HCT116 (cell line): ENCODE data around the gene MAT2B. TPM values are rescaled to one million over a fixed set of nuclear protein-coding genes. Genes with fewer than 3 reads are reported as not detected.

Source experiments
- ATAC-seq: fragments of 200-7000 bp; cut with Tn5 transposase; 2 replicates; pipeline ENCODE4 v1.9.1; 2020; ENCODE audit warnings: mild to moderate bottlenecking, moderate library complexity
- BruUV-seq: library from RNA; stranded (reverse); fragments of 400-500 nt; replicated peaks from 2 replicates; lab custom pipeline; 2021; lab: Mats Ljungman, UMichigan
- CTCF ChIA-PET: fragments of 300-600 bp; sonication (Branson Sonifier 250); formaldehyde crosslinking; loops from one replicate; lab custom pipeline; 2021; ENCODE audit warnings: antibody characterized with exemption; lab: Charles Lee
- POLR2A ChIA-PET: fragments of 300-600, 350-600 bp; sonication (Branson Sonifier 250); formaldehyde crosslinking; loops from one replicate; lab custom pipeline; 2021; ENCODE audit warnings: antibody characterized with exemption; lab: Charles Lee
- RAD21 ChIA-PET, 2 experiments: fragments of 300-600 bp; sonication (Branson Sonifier 250); formaldehyde crosslinking; loops; one replicate each; lab custom pipeline; 2023; ENCODE audit warnings: low total read pairs in 2 of 2; ENCODE audit not compliant: uncharacterized antibody in 2 of 2, unreplicated experiment in 2 of 2, low non-redundant PET in 1 of 2; lab: Charles Lee
- DNase-seq: peaks from one replicate; pipeline ENCODE4 v3.0.0-alpha.2; 2010; ENCODE audit warnings: low read depth, low spot score
- H2AFZ ChIP-seq: fragments of 200-600 bp; shearing (Covaris generic), sonication (generic); 2 replicates; pipeline ENCODE4 v1.6.1; 2017; ENCODE audit warnings: low read depth, mixed run types, mixed read lengths, antibody characterized with exemption, low read length; ENCODE audit not compliant: poor library complexity, severe bottlenecking
- H3K27ac ChIP-seq: 2 replicates; pipeline ENCODE4 v1.5.1; 2012; ENCODE audit warnings: low read depth, low read length
- H3K27me3 ChIP-seq: fragments of 200-600 bp; sonication (generic); 2 replicates; pipeline ENCODE4 v1.6.1; 2016; ENCODE audit warnings: mixed run types, low read length, mixed read lengths; ENCODE audit not compliant: insufficient read depth
- H3K36me3 ChIP-seq, 2 experiments: fragments of 200-500 bp in 1 of 2; fragments of 200-600 bp in 1 of 2; sonication (Bioruptor generic) in 1 of 2; sonication (generic) in 1 of 2; 2 replicates each; pipeline versions ENCODE4 v1.5.1 to v1.6.1; 2014 to 2016; ENCODE audit warnings: low read length in 2 of 2, inconsistent platforms in 1 of 2, mixed read lengths in 1 of 2, mixed run types in 1 of 2; ENCODE audit not compliant: insufficient read depth in 2 of 2, control insufficient read depth in 1 of 2
- H3K4me1 ChIP-seq, 2 experiments: fragments of 200-600 bp in 1 of 2; sonication (generic) in 1 of 2; 2 replicates each; pipeline versions ENCODE4 v1.5.1 to v1.6.1; 2012 to 2017; ENCODE audit warnings: low read length in 2 of 2, inconsistent platforms in 1 of 2, mild to moderate bottlenecking in 1 of 2, mixed read lengths in 1 of 2, mixed run types in 1 of 2, moderate library complexity in 1 of 2; ENCODE audit not compliant: insufficient read depth in 2 of 2, control insufficient read depth in 1 of 2
- H3K4me2 ChIP-seq: fragments of 200-600 bp; sonication (generic); 2 replicates; pipeline ENCODE4 v1.6.1; 2017; ENCODE audit warnings: mixed run types, low read length, mixed read lengths
- H3K4me3 ChIP-seq, 2 experiments: fragments of 200-600 bp in 1 of 2; sonication (generic) in 1 of 2; replicated peaks in 1 of 2; 2 replicates each; pipeline ENCODE4 v1.5.1; 2011 to 2016; ENCODE audit warnings: low read length in 2 of 2, control low read depth in 1 of 2, low read depth in 1 of 2, mild to moderate bottlenecking in 1 of 2, mixed read lengths in 1 of 2, mixed run types in 1 of 2
- H3K79me2 ChIP-seq: fragments of 200-600 bp; sonication (generic); 2 replicates; pipeline ENCODE4 v1.6.1; 2017; ENCODE audit warnings: mild to moderate bottlenecking, mixed run types, low read length, moderate library complexity, mixed read lengths; ENCODE audit not compliant: insufficient read depth
- H3K9ac ChIP-seq: fragments of 200-600 bp; sonication (generic); 2 replicates; pipeline ENCODE4 v1.6.1; 2016; ENCODE audit warnings: low read length, mixed read lengths
- H3K9me2 ChIP-seq: fragments of 200-600 bp; sonication (generic), shearing (Covaris generic); 2 replicates; pipeline ENCODE4 v1.6.1; 2017; ENCODE audit warnings: mixed run types, mild to moderate bottlenecking, moderate library complexity; ENCODE audit not compliant: insufficient read depth
- H3K9me3 ChIP-seq, 2 experiments: fragments of 200-500 bp in 1 of 2; fragments of 200-600 bp in 1 of 2; sonication (Bioruptor generic) in 1 of 2; sonication (generic) in 1 of 2; 2 replicates each; pipeline ENCODE4 v1.6.1; 2014 to 2017; ENCODE audit warnings: low read length in 2 of 2, mixed read lengths in 2 of 2, inconsistent platforms in 1 of 2, low read depth in 1 of 2, mild to moderate bottlenecking in 1 of 2, mixed run types in 1 of 2, moderate library complexity in 1 of 2; ENCODE audit not compliant: control insufficient read depth in 1 of 2, insufficient read depth in 1 of 2
- H4K20me1 ChIP-seq: fragments of 200-600 bp; sonication (generic), shearing (Covaris generic); 2 replicates; pipeline ENCODE4 v1.6.1; 2017; ENCODE audit warnings: mixed run types, mild to moderate bottlenecking, moderate library complexity; ENCODE audit not compliant: insufficient read depth
- CEBPB ChIP-seq: IDR thresholded peaks from 2 replicates; pipeline ENCODE4 v1.6.1; 2012; ENCODE audit warnings: low read depth
- CTCF ChIP-seq, 3 experiments: fragments of 200-600 bp in 1 of 3; sonication (generic) in 1 of 3; IDR thresholded peaks in 2 of 3; conservative IDR thresholded peaks in 1 of 3; 2 replicates each; pipeline ENCODE4 v1.5.1; 2012 to 2017; ENCODE audit warnings: low read depth in 2 of 3, low read length in 2 of 3, antibody characterized with exemption in 1 of 3, borderline replicate concordance in 1 of 3, control low read depth in 1 of 3, mild to moderate bottlenecking in 1 of 3, mixed read lengths in 1 of 3, mixed run types in 1 of 3, moderate library complexity in 1 of 3; ENCODE audit not compliant: insufficient read depth in 1 of 3
- ELF1 ChIP-seq: IDR thresholded peaks from 2 replicates; pipeline ENCODE4 v1.6.1; 2012; ENCODE audit warnings: low read depth, borderline replicate concordance
- EZH2 ChIP-seq: fragments of 200-600 bp; sonication (generic); IDR thresholded peaks from 2 replicates; pipeline ENCODE4 v1.6.1; 2017; ENCODE audit warnings: antibody characterized with exemption, mixed run types
- EZH2phosphoT487 ChIP-seq: fragments of 200-600 bp; IDR thresholded peaks from 2 replicates; pipeline ENCODE4 v1.6.1; 2018; ENCODE audit warnings: antibody characterized with exemption, borderline replicate concordance
- MAX ChIP-seq: IDR thresholded peaks from 2 replicates; pipeline ENCODE4 v1.6.1; 2012
- POLR2A ChIP-seq: IDR thresholded peaks from 2 replicates; pipeline ENCODE4 v1.7.0; 2011; ENCODE audit warnings: borderline replicate concordance; ENCODE audit not compliant: insufficient read depth, insufficient read length; ENCODE audit errors: extremely low read depth
- POLR2AphosphoS5 ChIP-seq: IDR thresholded peaks from 2 replicates; pipeline ENCODE4 v1.6.1; 2011; ENCODE audit warnings: mild to moderate bottlenecking, low read depth, low read length, moderate library complexity
- REST ChIP-seq: IDR thresholded peaks from 2 replicates; pipeline ENCODE4 v1.6.1; 2012; ENCODE audit warnings: low read depth
- SP1 ChIP-seq: IDR thresholded peaks from 2 replicates; pipeline ENCODE4 v1.6.1; 2012; ENCODE audit warnings: low read depth
- SRF ChIP-seq: IDR thresholded peaks from 2 replicates; pipeline ENCODE4 v1.6.1; 2012; ENCODE audit warnings: low read depth
- TCF7L2 ChIP-seq: IDR thresholded peaks from 2 replicates; pipeline ENCODE4 v1.7.0; 2011; ENCODE audit warnings: borderline replicate concordance, inconsistent platforms; ENCODE audit not compliant: insufficient read depth, insufficient read length; ENCODE audit errors: extremely low read depth
- YY1 ChIP-seq: IDR thresholded peaks from 2 replicates; pipeline ENCODE4 v1.6.1; 2011; ENCODE audit warnings: low read length, low read depth, moderate library complexity, mild to moderate bottlenecking; ENCODE audit not compliant: insufficient replicate concordance; ENCODE audit errors: extremely low read depth
- ZFX ChIP-seq: fragments of 450-650 bp; IDR thresholded peaks from 2 replicates; pipeline ENCODE4 v1.6.1; 2017
- ZNF274 ChIP-seq: fragments of 200-500 bp; sonication (Bioruptor generic); IDR thresholded peaks from 2 replicates; pipeline ENCODE4 v1.6.1; 2014; ENCODE audit warnings: mild to moderate bottlenecking, low read depth, low read length, inconsistent platforms
- intact Hi-C: fragments of 100-400 bp; cut with micrococcal nuclease; formaldehyde crosslinking; loops from 2 replicates; pipeline ENCODE4 v1.10.0; 2022
- total RNA-seq: library from RNA; stranded (reverse); gene quantifications from one replicate; pipeline ENCODE4 v1.2.1, GENCODE V29; 2021; ENCODE audit not compliant: unreplicated experiment
- TF ChIP-seq, protein P1 (sequence below): IDR thresholded peaks from 2 replicates; pipeline ENCODE4 v1.6.1; 2011; ENCODE audit warnings: mild to moderate bottlenecking, low read length, moderate library complexity; ENCODE audit not compliant: insufficient replicate concordance; ENCODE audit errors: extremely low read depth

Gene MAT2B
- total RNA-seq, 1 experiment from 2014 or later, result 45.9 TPM

- ChIA-PET RAD21 (no interaction called here), CTCF (no interaction called here), POLR2A (no interaction called here)
- no peak overlapping the region for H3K27ac ChIP-seq
- TF ChIP-seq MAX (no peak), SRF (no peak), ELF1 (no peak), YY1 (no peak), ZFX (no peak), TCF7L2 (no peak), SP1 (no peak), REST (no peak), CTCF (IDR thresholded peaks at IDR 0.05 in 2 of 3, conservative IDR thresholded peaks at IDR 0.05 in 1 of 3; ENCODE audit: borderline replicate concordance in 1 of 3, insufficient read depth in 1 of 3, low read depth in 2 of 3, low read length in 2 of 3) (no peak), EZH2phosphoT487 (no peak), CEBPB (no peak), ZNF274 (no peak), EZH2 (no peak), POLR2A (no peak), POLR2AphosphoS5 (no peak)
- TF ChIP-seq, protein P1, sequence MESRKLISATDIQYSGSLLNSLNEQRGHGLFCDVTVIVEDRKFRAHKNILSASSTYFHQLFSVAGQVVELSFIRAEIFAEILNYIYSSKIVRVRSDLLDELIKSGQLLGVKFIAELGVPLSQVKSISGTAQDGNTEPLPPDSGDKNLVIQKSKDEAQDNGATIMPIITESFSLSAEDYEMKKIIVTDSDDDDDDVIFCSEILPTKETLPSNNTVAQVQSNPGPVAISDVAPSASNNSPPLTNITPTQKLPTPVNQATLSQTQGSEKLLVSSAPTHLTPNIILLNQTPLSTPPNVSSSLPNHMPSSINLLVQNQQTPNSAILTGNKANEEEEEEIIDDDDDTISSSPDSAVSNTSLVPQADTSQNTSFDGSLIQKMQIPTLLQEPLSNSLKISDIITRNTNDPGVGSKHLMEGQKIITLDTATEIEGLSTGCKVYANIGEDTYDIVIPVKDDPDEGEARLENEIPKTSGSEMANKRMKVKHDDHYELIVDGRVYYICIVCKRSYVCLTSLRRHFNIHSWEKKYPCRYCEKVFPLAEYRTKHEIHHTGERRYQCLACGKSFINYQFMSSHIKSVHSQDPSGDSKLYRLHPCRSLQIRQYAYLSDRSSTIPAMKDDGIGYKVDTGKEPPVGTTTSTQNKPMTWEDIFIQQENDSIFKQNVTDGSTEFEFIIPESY, result no peak
- H3K27me3 ChIP-seq, result peaks cover 5% of the 10 kb centered on the region; the same call in 1 of the 2 replicates
- no TSS peak for BruUV-seq
- H3K9me2 ChIP-seq, result no peaks in the 10 kb centered on the region
- H3K9ac ChIP-seq, result no peak overlapping the region
- no peaks in the 10 kb centered on the region for H3K79me2 ChIP-seq
- no peak overlapping the region for H2AFZ ChIP-seq
- H3K36me3 ChIP-seq, result no peaks in the 10 kb centered on the region
- H4K20me1 ChIP-seq, result no peaks in the 10 kb centered on the region
- intact Hi-C loops, result no loop called here
- no peaks in the 10 kb centered on the region for H3K4me1 ChIP-seq
- no peak overlapping the region for H3K4me2 ChIP-seq
- ATAC-seq, result no peak
- no peaks in the 10 kb centered on the region for H3K9me3 ChIP-seq
- no peak for DNase-seq
- H3K4me3 ChIP-seq, result no peak overlapping the region
Measured at GRCh38 chr5:163552536-163552935, 47.1 kb downstream of the MAT2B start.
